Spleen (tissue), 7 donors: Measurements from ENCODE around the gene SLC22A23.

Experiments
- POLR2A ChIP-seq, 3 donors: fragments of 450-650 bp; IDR thresholded peaks; one replicate each; pipeline ENCODE4 v1.5.1; 2017; ENCODE audit warnings: antibody characterized with exemption in 3 of 3, mild to moderate bottlenecking in 1 of 3
- TF ChIP-seq, protein P1 (sequence below), 11 experiments: fragments of 200-600 bp in 7 of 11; fragments of 450-650 bp in 4 of 11; sonication (generic) in 4 of 11; IDR thresholded peaks in 8 of 11; conservative IDR thresholded peaks in 3 of 11; 1 replicate in 7 of 11; 2 replicates in 4 of 11; pipeline versions ENCODE4 v1.4.0 to v1.8.0; 2016 to 2021; ENCODE audit warnings: antibody characterized with exemption in 11 of 11, inconsistent platforms in 4 of 11, mild to moderate bottlenecking in 1 of 11
- donor health status: DM: no; HTN: no; CAD: no; lungs with moderate emphysema.
- donor health status: DM: no; HTN: no; CAD: no.
- donor health status: DM: no; HTN: no; CAD: no.

DNA sequence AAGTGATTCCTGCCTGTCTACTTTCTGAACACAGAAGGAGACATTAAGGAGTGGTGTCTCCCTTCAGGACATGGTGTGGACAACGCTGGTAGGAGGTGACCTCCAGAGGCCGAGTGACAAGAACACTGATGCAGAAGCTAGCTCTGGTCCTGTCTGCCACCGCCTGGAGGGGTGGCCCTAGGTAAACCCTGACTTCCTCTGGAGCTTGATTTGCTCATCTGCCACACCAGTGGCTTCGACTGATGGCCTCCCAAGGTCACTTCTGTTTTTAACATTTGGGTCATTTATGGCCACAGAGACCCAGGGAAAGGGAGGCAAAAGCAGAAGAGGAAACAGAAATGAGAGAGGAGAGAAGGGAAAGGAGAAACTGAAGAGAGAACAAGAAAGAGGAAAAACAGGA is 49.4 kb upstream of the SLC22A23 start:
- TF ChIP-seq POLR2A (IDR thresholded peaks at IDR 0.05): no peak
- TF ChIP-seq, protein P1, sequence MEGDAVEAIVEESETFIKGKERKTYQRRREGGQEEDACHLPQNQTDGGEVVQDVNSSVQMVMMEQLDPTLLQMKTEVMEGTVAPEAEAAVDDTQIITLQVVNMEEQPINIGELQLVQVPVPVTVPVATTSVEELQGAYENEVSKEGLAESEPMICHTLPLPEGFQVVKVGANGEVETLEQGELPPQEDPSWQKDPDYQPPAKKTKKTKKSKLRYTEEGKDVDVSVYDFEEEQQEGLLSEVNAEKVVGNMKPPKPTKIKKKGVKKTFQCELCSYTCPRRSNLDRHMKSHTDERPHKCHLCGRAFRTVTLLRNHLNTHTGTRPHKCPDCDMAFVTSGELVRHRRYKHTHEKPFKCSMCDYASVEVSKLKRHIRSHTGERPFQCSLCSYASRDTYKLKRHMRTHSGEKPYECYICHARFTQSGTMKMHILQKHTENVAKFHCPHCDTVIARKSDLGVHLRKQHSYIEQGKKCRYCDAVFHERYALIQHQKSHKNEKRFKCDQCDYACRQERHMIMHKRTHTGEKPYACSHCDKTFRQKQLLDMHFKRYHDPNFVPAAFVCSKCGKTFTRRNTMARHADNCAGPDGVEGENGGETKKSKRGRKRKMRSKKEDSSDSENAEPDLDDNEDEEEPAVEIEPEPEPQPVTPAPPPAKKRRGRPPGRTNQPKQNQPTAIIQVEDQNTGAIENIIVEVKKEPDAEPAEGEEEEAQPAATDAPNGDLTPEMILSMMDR (IDR thresholded peaks at IDR 0.05 in 8 of 11, conservative IDR thresholded peaks at IDR 0.05 in 3 of 11): no peak
